HG02840 (cell line): Measurements from ENCODE around the gene RFESD.
A peak's percentile ranks its signal among the peaks of the same experiment; 100 is the strongest.

Experiments
- ATAC-seq: cut with Tn5 transposase; IDR thresholded peaks from one replicate; pipeline ENCODE4 v1.9.1; 2021; ENCODE audit warnings: mild to moderate bottlenecking, moderate library complexity, moderate number of reproducible peaks; ENCODE audit not compliant: unreplicated experiment, low FRiP score

The RFESD gene

GRCh38 chr5:95646569-95647431 lies at the start of gene RFESD:
Gene RFESD (plus strand): TSS chr5:95646777. CDS start chr5:95652272, 5,495 bp downstream.
- ATAC-seq = peak; percentile 98

- ATAC-seq = no peak
Observed at GRCh38 chr5:95599252-95599651, 47.3 kb upstream of the RFESD start.

DNA sequence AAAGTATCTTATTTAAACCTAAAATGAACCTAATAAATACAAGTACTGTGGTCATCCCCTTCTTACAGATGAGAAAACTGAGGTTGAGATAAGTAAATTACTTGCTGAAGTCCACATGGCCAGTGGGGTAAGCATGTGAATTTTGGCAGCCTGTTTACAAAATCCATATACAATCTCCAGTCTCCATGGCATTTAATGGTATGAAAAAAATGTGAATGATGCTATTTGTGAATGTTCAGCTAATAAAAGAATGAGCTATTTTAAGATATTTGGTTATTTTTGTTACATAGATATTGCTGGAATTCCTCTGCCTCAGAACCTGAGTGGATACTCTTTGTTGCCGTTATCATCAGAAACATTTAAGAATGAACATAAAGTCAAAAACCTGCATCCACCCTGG lies 46.0 kb upstream of the RFESD start:
- ATAC-seq = no peak

DNA sequence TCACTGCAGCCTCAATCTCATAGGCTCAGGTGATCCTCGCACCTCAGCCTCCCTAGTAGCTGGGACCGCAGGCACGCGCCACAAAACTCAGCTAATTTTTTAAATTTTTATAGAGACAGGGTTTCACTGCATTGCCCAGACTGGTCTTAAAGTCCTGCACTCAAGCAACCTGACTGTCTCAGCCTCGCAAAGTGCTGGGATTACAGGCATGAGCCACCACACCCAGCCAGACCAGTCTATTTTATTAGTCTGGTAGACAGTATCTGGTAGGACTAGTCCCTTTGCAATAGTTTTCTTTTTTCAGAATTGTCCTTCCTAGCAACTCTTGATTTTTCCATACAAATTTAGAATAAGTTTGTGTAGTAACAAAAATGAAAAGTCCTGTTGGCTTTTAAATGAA lies 40.8 kb upstream of the RFESD start:
- no peak for ATAC-seq

GRCh38 chr5:95606419-95606818 lies 40.2 kb upstream of the RFESD start:
- ATAC-seq = no peak

DNA sequence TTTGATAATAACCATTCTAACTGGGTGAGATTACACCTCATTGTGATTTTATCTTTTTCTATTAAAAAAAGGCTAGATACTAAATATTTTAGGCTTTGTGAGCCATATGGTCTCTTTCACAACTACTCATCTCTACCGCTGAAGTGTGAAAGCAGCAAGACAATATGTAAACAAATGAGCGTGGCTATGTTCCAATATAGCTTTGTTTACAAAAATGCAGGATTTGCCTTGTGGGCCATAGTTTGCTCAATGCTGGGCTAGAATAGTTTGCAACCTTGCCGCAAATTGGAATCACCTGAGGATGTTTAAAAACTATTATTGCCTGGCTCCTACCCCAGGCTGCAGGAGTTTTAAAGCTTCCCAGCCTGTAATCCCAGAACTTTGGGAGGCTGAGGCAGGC lies 36.9 kb upstream of the RFESD start:
- ATAC-seq = no peak

- no peak for ATAC-seq
Observed at GRCh38 chr5:95610546-95610945, 36.0 kb upstream of the RFESD start.

GRCh38 chr5:95611396-95611795 lies 35.2 kb upstream of the RFESD start:
- ATAC-seq = no peak

- no peak for ATAC-seq
Observed at GRCh38 chr5:95613514-95613913, 33.1 kb upstream of the RFESD start.

DNA sequence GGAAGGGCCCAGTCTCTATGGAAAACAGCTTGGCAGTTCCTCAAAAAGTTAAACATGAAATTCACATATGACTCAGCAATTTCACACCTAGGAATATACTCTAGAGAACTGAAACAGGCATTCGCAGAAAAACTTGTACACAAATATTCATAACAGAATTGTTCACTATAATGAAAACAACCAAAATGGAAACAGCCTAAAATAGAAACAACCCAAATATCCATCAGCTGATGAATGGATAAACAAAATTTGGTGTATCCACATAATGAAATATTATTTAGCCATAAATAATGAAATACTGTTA lies 31.5 kb upstream of the RFESD start:
- ATAC-seq = no peak

- no peak for ATAC-seq
Observed at GRCh38 chr5:95617057-95617456, 29.5 kb upstream of the RFESD start.

- no peak for ATAC-seq
Observed at GRCh38 chr5:95619096-95619495, 27.5 kb upstream of the RFESD start.

DNA sequence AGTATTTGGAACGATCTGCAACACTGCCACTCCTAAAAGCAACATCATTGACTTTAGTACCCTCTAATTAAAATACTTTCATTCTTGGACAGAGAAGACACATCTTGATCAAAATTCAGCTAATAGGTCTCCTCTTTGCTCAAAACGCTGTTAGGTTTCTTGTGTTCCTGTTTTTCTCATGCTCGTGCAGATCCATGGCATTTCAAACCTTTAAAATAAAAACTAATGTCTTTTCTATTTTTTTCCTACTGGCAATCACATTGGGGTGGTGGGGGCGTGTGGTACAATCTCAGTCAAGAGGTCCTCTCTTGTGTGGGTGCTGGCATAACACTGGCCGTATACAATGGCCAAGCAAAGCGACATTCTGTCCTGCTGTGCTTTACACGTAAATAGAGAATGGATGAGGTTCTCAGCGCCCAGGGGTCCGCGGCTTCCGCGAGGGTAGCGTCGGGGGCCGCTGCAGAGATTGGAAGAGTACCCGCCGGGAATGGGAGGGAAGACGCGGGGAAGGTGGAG lies 27.0 kb upstream of the RFESD start:
- no peak for ATAC-seq

- ATAC-seq = peak; percentile 51
Observed at GRCh38 chr5:95620030-95620869, 26.3 kb upstream of the RFESD start, which contains the start of gene GPR150. Gene GPR150 (plus strand): TSS chr5:95620087. CDS start chr5:95620276, 189 bp downstream.

GRCh38 chr5:95620870-95621838 lies 25.4 kb upstream of the RFESD start:
- peak; percentile 43 for ATAC-seq

DNA sequence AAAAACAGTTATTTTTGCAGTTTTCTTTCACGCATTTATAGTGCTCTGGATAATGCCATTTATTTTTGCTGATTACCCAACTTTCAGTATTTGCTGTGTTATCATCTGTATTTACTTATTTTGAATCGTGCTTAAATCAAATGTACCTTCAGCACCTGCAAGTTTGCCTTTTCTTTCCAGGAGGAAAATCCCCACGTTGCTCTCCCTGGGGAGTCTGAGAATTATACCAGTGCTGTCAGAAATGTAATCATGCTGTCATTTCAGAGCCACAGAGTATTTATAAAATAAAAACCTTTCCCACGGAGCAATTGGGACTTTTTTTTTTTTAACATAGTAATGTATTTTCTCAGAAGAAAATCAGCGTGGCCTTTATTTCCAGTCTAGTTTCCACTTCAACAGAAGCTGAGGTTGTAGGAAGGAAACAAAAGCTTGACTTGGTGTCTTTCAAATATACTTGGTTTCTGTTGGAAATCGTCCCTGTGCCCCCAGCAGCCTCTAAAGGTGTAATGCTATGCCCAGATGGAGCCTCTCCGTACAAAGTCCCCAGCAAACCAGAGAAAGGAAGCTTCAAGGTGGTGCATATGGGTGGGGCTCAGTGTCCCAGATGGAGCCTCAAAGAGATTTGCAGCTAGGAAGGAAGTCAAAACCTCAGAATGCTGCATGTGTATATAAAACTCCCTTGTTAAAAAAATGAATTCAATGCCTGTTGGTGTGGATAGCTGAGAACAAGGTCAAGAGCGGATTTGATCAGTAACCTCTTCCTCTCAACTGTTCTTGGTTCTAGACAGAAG lies 24.5 kb upstream of the RFESD start:
- ATAC-seq = no peak

- ATAC-seq = no peak
Observed at GRCh38 chr5:95623706-95624105, 22.9 kb upstream of the RFESD start.

- ATAC-seq = no peak
Observed at GRCh38 chr5:95624368-95624767, 22.2 kb upstream of the RFESD start.

DNA sequence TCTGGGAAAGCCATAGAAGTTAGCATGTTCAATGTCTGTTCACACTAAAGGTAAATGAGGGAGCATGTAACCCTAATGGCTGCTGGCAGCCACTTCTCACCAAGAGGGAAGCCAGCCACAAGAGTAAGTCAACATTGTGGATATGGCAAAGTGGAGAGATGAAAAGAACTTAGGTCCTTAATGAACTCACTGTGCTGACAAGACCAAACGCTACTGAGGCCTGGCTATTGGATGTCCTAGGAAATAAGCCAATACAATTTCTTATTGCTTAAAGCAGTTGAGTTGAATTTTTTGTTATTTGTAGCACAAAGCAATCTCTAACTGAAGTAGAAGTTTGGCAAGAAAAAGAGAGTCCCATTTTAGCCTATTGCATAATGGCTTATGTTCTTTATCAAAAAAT lies 19.9 kb upstream of the RFESD start:
- ATAC-seq = no peak
